Stimulated activated CD8-positive, alpha-beta memory T cell treated with anti-CD3 and anti-CD28 coated beads, Interleukin-4, amount 100 ng/mL, for 4 hours (primary cell): ENCODE results near the gene CPM.
"Not testable (repeated sequence)": the region's sequence is repeated elsewhere in the genome, so short reads cannot be mapped to it uniquely, and the experiment has no call there.

ENCODE experiments used
- DNase-seq, 2 donors: peaks; one replicate each; pipeline ENCODE4 v3.0.0-alpha.2; 2020; ENCODE audit warnings: low read depth in 2 of 2, low spot score in 1 of 2

CPM gene

DNA sequence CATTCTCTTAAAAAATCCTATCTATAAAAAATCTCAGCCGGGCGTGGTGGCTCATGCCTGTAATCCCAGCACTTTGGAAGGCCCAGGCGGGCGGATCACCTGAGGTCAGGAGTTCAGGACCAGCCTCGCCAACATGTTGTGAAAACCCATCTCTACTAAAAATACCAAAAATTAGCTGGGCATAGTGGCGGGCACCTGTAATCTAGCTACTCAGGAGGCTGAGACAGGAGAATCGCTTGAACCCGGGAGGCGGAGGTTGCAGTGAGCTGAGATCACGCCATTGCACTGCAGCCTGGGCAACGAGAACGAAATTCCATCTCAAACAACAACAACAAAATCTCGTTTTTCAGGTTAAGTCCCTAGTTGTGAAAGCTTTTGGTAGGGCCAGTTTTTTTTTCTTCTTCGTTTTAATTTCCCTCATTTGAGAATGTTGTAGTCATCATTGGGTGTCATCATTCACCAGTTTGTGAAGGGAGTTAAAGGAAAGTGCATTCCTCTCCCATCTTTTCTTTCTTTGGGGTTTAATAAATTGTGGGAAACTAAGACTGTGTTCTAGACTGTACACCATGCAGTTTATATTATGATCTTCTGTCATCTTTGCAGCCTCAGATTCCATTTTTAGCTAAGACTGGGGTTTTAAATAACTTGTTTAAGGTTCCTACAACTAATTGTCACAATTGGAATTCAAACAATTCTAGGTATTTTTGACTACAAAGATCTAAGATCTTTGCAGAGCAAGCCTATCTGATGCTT is 101.0 kb downstream of the CPM start:
- no peak for DNase-seq

DNA sequence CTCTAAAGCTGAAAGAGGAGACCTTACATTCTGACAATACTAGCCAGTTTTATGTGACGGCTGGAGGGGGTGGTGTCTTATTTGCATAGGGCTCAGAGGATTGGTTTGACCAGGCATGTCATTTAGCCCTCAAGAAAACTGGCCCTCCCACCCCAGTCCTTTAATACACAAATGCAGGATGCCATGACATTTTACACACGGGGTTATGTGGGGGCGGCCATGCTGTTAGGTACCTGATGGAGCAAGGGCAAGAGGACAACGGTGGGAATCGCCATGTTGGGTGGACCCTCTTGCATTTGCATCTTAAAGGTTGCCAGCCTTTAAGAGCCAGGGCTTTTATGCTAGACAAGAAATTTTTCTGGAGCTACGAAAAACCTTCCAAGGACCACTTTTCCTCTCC is 101.7 kb downstream of the CPM start:
- no peak for DNase-seq

DNA sequence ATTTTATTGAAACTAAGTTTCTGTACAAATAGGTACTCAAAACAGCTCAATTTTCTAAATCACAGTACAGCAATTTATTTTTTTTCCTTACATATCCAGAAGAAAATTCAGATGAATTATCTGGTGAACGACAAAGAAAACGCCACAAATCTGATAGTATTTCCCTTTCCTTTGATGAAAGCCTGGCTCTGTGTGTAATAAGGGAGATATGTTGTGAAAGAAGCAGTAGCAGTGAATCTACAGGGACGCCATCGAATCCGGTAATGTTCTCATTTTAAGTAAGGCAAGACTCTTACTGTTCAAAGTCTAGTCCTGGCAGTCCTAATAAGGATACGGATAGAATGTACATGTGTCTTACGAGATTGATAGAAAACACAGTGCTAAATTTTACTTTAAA is 104.3 kb downstream of the CPM start:
- no peak for DNase-seq

DNA sequence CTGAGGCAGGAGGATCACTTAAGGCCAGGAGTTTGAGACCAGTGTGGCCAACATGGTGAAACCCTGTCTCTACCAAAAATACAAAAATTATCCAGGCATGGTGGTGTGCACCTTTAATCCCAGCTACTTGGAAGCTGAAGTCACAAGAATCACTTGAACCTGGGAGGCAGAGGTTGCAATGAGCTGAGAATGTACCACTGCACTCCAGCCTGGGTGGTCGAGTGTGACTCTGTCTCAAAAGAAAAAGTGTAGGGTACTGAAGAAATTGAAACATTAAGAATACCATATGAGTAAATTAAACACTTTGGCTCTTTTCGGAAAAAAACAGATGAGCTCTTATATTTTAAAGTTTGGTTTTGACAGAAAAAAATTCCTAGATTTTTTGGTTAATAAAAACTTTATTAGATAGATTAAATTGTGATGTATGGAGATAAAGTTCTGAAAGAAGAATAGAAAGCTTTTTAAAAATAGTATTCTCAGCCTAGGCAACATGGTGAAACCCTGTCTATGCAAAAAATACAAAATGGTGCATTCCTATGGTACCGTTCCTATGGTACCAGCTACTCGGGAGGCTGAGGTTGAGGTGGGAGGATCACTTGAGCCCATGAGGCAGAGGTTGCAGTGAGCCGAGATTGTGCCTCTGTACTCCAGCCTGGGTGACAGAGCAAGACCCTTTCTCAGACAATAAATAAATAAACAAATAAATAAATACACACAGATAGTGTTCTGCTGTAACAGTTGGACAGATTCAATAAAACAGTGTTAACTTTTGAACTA is 104.9 kb downstream of the CPM start:
- no peak for DNase-seq

DNA sequence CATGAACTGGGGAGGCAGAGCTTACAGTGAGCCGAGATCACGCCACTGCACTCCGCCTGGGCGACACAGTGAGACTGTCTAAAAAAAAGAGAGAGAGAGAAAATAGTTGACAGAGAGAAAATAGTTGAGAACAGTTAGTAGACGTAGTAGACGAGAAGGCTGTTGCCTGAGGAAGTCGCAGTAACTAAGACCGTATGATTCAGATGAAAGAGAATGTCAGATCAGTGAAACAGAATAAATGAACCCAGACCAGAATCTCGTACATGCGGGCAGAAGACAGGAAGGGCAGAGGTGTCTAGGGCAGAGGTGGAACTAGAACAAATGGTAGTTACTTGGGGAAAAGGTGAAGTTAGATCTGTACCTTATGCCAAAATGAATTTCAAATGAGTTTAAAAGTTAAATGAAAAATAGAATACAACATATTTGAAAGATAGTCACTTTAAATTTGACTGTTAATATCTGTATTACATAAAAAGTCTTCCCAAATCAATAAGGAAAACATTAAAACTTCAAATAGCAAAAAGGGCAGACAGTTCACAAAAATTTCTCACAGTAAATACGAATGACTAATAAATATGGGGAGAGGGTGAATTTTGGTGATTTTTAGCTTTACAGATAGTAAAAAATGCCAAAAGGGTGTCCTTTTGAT is 107.3 kb downstream of the CPM start:
- DNase-seq, result no peak

DNA sequence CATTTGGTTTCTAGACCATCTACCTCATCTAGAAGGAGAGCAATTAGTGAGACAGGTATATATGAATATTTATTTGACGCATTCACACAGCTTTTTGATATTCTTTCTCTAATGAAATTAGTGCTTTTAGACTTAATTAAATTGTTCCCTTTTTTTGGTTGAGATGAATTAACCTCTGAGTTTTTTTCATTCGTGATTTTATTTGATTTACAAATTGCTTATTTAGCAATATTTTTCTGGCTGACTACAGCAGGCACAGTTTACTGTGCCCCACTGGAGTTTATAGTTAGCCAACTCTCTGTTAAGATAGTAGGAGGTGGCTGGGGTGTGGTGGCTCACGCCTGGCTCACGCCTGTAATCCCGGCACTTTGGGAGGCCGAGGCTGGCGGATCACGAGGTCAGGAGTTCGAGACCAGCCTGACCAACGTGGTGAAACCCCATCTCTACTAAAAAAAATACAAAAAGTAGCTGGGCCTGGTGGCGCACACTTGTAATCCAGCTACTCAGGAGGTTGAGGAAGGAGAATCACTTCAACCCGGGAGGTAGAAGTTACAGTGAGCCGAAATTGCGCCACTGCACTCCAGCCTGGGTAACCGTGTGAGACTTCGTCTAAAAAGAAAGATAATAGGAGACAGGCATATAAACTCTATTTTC is 108.2 kb downstream of the CPM start:
- no peak for DNase-seq

DNA sequence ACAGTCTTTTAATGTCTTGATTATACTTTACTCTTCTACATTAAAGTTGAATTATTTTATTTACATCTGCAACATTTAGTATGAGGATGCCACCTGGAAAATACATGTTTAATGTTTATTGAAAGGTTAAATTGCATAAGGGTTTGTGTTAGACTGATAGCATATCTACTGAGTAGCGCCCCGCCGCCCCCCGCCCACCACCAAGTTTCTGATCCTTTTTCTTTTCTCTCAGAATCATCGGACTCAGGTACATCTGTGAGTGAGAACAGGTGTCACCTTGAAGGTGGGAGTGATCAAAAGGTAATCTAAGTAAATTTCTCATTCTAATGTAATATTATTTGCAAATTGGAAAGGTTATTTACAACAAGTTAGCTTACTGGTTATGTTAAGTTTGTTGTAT is 108.8 kb downstream of the CPM start:
- no peak for DNase-seq

DNA sequence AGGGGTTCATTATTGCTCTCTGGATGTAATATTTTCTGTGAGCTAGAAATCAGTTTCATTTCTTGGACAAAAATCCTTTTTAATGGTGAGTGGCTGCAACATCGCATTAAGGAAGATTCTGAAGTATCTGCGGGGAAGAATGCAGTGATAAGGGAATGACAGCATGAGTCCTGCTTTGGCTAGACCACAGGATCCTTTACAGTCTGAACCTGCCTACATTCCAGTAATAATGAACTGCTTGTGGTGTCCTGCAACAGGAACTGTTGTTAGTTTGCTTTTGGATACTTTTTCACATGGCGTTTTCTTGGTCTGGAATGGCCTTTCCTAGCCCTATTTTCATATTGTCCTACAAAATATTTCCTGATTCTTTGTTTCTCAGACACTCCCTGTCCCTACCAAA is 109.3 kb downstream of the CPM start:
- DNase-seq, result no peak

DNA sequence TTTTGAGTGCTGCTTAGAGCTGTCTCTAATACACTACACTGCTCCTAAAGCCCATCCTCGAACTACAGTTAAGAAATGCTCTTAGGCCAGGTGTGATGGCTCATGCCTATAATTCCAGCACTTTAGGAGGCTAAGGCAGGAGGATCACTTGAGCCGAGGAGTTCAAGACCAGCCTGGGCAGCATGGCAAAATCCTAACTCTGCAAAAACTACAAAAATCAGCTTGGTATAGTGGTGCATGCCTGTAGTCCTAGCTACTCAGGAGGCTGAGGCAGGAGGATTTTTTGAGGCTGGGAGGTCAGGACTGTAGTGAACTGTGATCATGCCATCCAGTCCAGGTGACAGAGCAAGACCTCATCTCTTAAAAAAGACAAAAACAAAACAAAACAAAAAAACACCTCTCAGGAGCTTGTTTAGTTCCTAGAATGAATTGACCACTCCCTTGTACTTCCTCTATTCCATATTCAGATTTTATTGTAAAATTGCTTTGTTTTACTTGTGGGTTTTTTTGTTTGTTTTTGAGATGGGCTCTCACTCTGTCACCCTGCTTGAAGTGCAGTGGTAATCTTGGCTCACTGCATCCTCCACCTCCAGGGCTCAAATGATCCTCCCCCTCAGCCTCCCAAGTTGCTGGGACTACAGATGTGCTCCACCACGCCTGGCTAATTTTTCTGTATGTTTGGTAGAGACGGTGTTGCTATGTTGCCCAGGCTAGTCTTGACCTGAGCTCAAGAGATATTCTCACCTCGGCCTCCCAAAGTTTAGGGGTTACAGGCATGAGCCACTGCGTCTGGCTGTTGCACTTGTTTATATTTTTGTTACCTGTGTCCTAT is 111.4 kb downstream of the CPM start:
- DNase-seq, result no peak

DNA sequence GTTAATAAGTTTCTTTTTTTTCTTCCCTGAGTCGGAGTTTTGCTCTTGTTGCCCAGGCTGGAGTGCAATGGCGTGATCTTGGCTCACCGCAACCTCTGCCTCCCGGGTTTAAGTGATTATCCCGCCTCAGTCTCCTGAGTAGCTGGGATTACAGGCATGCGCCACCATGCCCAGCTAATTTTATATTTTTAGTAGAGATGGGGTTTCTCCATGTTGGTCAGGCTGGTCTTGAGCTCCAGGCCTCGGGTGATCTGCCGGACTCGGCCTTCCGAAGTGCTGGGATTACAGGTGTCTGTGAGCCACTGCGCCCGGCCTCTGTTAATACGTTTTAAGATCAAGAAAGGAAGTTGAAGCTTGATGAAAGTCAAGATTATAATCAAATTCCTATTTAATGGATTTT is 113.5 kb downstream of the CPM start:
- DNase-seq, result not testable (repeated sequence)

DNA sequence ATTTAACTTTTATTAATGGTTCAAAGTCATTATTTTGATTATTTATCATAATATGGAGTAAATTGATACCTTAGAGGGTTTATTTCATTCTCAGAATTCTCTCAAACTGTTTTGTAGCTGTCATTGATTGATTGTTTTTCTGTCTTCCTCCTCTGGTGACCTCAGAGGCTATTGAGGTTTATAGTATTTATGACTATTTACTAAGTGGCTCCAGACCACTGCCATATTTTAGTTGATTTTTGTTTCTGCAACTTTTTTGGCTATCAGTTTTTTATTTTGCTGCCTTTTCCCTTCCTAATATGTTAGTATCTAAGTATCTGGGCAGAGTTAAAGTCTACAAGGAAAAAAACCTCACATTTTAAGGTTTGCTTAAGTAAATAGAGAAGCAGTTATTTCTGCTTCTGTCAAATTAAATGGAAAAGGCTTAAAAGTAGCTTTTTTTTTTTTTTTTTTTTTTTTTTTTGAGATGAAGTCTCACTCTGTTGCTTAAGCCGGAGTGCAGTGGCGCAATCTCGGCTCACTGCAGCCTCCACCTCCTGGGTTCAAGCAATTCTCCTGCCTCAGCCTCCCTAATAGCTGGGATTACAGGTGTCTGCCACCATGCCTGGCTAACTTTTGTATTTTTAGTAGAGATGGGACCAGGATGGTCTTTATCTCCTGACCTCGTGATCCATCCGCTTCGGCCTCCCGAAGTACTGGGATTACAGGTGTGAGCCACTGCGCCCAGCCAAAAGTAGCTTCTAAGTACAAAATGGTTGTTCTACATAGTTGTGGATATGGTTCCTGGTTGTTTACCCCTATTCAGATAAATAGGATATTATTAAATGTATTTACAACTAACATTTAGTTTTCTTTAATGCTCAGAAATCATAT is 116.8 kb downstream of the CPM start:
- no peak for DNase-seq

DNA sequence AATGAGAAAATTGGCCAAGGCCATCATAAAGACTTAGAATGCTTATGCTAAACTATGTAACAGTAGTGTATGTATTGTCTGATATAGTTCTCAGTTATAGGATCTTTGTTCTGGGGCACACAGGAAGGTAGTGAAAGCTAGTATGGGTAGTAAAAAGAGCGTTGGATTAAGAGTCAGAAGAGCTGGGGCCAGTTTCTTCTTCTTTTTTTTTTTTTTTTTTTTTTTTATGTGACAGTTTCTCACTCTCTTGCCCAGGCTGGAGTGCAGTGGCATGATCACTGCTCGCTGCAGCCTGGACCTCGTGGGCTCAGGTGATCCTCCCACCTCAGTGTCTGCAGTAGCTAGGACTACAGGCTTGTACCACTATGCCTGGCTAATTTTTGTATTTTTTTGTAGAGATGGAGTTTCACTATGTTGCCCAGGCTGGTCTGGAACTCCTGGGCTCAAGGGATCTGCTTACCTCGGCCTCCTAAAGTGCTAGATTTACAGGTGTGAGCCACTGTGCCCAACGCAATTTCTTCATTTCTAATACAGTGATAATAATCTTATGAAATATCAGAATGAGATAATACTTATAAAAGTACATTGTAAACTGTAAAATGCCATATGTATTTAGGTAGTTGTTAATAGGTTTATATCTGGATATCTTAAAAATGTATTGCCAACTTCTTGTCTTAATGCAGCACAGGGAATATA is 117.6 kb downstream of the CPM start:
- DNase-seq, result no peak

DNA sequence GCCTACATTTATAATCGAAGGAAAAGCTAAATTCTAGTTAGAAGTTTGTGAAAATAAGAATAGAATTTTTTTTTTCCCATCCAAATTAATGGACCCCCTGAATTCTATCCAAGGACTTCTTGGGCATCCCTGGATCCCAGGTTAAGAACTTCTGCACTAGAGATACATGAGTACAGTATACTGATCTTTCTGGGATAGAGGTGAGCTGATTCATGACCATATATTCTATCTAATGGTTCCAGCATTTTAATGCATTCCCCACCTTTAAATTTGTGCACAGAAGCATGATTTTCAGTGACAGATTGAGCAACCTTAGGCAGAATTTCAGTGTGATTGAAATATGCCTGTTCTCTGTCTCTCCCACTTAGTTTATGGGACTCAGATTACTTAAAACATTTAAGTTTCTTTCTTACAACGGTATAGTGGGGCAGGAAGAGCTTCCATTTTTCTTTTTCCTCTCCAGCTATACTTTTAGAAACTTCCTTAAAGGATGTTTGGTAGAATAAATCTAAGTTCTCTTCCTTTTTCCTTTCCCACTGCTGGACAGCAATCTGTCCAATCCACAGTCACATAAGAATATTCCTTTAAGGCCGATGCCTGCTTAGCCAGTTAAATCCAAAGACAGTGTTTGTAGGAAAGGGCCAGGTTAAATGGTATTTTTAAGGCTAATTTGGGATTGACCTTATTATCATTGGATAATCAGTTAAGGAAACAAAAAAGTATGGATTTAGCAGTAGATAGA is 118.3 kb downstream of the CPM start:
- DNase-seq, result no peak

DNA sequence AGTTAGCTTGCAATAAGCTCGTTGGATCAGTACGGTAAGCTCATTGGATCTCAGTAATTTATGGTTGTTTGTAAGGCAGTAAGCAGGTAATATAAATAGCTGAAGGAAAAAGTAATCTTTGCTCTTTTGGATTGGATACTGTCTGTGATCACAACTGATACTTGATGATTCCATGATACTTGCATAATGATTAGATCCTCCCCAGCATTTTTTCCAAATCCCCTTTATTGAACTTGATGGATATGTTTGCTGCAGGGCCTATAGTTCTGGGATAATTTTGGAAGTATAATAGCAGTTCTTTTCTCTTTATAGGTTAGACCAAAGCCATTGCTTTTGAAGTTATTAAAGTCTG is 119.8 kb downstream of the CPM start:
- no peak for DNase-seq

DNA sequence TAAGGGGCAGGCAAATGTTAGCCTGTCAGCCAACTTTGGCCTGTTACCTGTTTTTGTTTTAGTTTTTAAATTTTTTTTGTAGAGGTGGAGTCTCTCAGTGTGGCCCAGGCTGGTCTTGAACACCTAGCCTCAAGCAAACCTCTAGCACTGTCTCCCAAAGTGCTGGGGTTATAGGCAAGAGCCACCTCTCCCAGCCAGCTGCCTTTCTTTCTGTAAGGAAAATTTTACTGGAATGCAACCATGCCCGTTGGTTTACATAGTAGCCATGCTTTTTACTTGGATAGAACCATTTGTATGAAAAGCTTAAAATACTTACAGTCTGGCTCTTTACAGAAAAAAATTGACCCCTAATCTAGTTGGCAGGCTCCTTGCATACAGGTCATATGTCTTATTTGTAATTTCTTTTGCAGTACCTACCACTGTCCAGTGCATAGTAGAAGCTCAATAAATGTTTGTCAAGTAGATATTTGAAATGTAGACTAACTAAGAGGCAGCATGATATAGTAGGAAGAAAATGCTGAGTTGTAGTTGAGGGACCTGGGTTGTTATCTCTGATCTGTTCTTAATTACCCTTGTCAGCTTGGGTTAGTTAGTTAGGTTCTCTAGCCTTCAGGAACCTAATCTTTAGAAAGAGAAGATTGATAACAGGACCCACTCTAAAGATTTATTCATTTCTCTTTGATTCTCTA is 120.3 kb downstream of the CPM start:
- no peak for DNase-seq

DNA sequence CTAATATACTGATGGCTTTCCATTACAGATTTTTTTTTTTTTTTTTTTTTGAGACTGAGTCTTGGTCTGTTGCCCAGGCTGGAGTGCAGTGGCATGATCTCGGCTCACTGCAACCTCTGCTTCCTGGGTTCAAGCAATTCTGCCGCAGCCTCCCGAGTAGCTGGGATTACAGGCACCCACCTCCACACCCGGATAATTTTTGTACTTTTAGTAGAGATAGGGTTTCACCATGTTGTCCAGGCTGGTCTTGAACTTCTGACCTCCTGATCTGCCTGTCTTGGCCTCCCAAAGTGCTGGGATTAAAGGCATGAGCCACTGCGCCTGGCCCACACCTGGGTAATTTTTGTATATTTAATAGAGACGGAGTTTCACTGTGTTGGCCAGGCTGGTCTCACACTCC is 121.4 kb downstream of the CPM start:
- not testable (repeated sequence) for DNase-seq

DNA sequence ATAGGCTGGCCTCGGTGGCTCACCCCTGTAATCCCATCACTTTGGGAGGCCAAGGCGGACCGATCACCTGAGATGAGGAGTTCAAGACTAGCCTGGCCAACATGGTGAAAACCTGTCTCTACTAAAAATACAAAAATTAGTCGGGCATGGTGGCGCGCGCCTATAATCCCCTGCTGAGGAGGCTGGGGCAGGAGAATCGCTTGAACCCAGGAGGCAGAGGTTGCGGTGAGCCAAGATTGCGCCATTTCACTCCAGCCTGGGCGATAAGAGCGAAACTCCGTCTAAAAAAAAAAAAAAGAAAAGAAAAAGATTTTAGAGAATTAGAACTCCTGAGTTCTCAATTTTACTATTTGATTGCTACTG is 123.0 kb downstream of the CPM start:
- DNase-seq, result not testable (repeated sequence)
